ENCODE data around the gene MTERF4. TPM values are rescaled to one million over a fixed set of nuclear protein-coding genes. Genes with fewer than 3 reads are reported as not detected.
"Not testable (repeated sequence)": the region's sequence is repeated elsewhere in the genome, so short reads cannot be mapped to it uniquely, and the experiment has no call there.

The MTERF4 gene
- total and polyA plus RNA-seq, 8 donors, result 14.0 to 36.8 (median 16.8) TPM

DNA sequence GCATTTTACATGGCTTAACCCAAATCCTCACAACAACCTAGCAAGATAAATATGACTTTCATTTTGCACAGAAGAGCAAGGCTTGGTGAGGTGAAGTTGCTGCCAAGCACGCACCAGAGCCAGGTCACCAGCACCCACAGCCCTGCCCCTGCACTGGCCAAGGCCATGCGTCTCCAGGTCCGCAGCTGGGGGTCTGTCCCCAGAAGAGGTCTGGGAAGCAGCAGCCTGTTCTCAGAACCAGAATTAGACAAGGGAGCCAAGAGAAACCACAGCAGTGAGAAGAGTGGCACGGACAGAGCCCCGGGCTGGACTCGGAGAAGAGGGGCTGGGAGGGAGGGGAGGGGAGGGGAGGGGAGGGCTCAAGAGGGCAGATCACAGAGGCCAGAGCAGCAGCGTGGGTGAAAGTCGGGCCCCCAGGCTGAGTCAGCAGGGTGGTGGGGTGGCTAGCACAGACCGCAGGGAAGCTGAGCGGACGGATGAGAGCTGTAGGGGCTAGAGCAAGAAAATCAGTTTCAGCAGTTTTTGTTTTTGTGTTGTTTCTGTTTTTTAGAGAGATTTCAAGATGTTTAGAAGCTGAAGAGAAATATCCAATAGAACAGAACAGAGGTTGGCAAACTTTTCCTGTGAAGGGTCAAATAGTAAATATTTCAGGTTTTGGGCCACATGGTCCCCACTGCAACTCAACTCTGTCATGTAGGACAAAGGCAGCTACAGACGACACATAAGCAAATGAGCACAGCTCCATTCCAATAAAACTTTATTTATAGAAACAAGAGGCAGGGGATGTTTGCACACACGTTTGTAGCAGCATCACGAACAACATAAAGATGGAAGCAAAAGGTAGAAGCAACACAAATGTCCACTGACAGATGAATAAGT, 7.4 kb upstream of the MTERF4 start:
- H3K27me3 ChIP-seq, result no peaks in the 10 kb centered on the region
- intact Hi-C loops (cut with DNase I), result no loop called here
- FAIRE-seq (no peak), DNase-seq (peak in 1 of 6 donors; percentile 33), ATAC-seq (no peak)
- no peak overlapping the region for H3K27ac ChIP-seq
- H3K4me3 ChIP-seq, result no peak overlapping the region
- no peaks in the 10 kb centered on the region for H3K36me3 ChIP-seq
- no peaks in the 10 kb centered on the region for H3K4me1 ChIP-seq
- TF ChIP-seq, protein P1, sequence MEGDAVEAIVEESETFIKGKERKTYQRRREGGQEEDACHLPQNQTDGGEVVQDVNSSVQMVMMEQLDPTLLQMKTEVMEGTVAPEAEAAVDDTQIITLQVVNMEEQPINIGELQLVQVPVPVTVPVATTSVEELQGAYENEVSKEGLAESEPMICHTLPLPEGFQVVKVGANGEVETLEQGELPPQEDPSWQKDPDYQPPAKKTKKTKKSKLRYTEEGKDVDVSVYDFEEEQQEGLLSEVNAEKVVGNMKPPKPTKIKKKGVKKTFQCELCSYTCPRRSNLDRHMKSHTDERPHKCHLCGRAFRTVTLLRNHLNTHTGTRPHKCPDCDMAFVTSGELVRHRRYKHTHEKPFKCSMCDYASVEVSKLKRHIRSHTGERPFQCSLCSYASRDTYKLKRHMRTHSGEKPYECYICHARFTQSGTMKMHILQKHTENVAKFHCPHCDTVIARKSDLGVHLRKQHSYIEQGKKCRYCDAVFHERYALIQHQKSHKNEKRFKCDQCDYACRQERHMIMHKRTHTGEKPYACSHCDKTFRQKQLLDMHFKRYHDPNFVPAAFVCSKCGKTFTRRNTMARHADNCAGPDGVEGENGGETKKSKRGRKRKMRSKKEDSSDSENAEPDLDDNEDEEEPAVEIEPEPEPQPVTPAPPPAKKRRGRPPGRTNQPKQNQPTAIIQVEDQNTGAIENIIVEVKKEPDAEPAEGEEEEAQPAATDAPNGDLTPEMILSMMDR (IDR thresholded peaks at IDR 0.05), result no peak
- 90 to 93% methylated on average over 14 of the region's 14 CpGs for WGBS, 2 donors
- no peaks in the 10 kb centered on the region for H3K9me3 ChIP-seq

DNA sequence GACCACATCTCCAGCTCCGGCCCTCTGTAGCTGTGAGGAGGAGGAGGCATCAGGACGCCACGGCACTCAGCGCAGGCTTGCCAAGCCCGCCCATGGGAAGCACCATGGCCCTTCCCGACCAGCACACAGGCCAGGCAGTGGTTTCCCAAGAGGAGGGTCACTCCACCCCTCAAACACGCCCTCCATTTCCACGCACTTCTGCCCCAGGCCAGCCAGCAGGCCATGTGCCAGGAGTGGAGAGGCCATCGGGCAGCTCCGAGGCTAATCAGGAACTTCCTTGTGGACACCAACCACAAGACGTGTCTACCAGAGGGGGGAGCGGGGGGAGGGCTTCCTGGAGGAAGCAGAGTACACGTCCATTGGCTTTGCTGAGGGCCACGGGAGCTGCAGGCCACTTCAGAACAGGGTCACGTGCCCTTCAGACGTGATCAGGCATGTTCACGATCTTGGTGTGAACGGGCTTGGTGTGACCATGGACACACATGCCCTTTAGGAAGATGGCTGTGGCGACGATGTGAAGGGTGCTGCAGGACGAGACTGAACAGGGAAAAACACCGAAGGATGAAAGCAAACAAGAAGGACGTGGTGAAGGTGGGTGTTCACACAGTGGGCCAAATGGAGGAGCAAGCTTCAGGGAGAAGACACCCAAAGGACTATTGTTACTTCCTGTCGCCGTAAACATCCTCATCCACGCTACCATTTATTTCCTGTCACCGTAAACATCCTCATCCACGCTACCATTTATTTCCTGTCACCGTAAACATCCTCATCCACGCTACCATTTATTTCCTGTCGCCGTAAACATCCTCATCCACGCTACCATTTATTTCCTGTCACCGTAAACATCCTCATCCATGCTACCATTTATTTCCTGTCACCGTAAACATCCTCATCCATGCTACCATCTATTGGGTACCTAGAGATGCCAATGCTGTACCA, 6.5 kb upstream of the MTERF4 start:
- Histone ChIP-seq H3K36me3 (no peaks in the 10 kb centered on the region), H3K27ac (no peak overlapping the region), H3K27me3 (no peaks in the 10 kb centered on the region), H3K4me1 (peaks cover 0 to under 1% (median under 1%) of the 10 kb centered on the region in 3 donors), H3K4me3 (no peak overlapping the region), H3K9me3 (no peaks in the 10 kb centered on the region)
- no peak for ATAC-seq
- 87 to 88% methylated on average over 34 to 35 of the region's 35 CpGs for WGBS, 2 donors
- DNase-seq, result peak in 1 of 6 donors; percentile 41
- no peak for FAIRE-seq
- intact Hi-C loops (cut with DNase I), result no loop called here
- TF ChIP-seq, protein P1 (IDR thresholded peaks at IDR 0.05), result no peak

DNA sequence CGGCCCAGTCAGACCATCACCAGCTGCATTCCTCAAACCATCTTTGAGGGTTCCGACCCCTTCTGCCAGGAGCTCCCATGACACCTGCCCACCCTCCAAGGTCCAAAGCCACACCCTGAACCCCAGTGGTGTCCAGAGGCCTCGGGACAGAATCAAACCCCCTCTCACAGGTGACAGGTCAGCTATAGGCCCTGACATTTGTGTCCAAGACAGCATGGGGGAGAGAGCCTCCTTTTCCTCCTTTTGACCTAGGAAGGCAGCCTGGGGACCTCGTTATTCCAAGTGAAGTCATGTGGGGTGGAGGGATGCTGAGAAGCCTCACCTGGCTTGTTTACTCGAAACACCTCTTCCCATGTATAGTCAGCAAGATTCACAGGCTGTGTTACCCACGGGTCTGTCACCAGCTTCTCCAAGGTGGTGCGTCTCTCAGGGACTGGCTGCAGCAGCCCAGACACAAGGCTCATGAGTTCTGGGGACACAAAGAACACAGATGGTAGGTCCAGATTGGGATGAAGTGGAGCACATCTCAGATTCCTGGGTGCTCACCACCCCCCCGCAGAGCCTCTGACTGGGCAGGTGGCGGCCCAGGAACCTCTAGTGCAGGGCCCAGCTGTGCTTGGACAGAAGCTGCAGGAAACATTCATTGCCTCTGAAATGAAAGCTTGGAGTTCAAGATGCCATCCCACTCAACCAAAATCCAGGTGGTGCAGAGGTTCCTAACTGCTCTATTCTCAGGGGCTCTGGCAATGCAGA, 5.1 kb upstream of the MTERF4 start:
- DNase-seq (peak in 1 of 6 donors; percentile 26), FAIRE-seq (no peak), ATAC-seq (no peak)
- Histone ChIP-seq H3K27ac (no peak overlapping the region), H3K9me3 (no peaks in the 10 kb centered on the region), H3K4me1 (peaks cover 3 to 8% (median 6%) of the 10 kb centered on the region in 3 donors), H3K4me3 (no peak overlapping the region), H3K27me3 (no peaks in the 10 kb centered on the region), H3K36me3 (no peaks in the 10 kb centered on the region)
- intact Hi-C loops (cut with DNase I), result no loop called here
- 89 to 96% methylated on average over 9 of the region's 9 CpGs for WGBS, 2 donors
- TF ChIP-seq, protein P1 (IDR thresholded peaks at IDR 0.05), result no peak

DNA sequence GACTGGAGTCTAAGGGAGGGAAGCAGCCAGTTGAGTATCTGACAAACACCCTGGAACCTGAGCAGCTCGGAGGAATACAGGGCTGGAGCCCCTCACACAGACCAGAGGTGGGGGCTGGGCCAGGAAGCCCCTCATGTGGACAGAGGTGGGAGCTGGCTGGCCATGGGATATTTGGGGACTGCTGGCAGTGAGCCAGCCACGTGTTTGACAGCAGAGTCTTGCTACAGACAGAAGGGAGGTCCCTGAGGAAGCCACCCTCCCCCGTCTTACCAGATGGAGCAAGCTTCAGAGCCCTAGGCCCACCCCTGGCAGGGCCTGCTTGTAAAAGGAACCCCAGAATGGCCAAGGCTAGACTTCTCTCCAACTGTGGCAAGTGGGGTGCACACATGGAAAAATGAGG, 3.6 kb upstream of the MTERF4 start:
- peaks cover 6 to 14% (median 12%) of the 10 kb centered on the region in 3 donors for H3K4me1 ChIP-seq
- H3K4me3 ChIP-seq, result no peak overlapping the region
- intact Hi-C loops (cut with DNase I), result no loop called here
- H3K27me3 ChIP-seq, result no peaks in the 10 kb centered on the region
- WGBS, 2 donors, result 56 to 65% methylated on average over 3 of the region's 3 CpGs
- TF ChIP-seq, protein P1 (IDR thresholded peaks at IDR 0.05), result no peak
- no peak for FAIRE-seq
- H3K27ac ChIP-seq, result no peak overlapping the region
- H3K36me3 ChIP-seq, result no peaks in the 10 kb centered on the region
- no peak for ATAC-seq
- no peak for DNase-seq
- no peaks in the 10 kb centered on the region for H3K9me3 ChIP-seq

DNA sequence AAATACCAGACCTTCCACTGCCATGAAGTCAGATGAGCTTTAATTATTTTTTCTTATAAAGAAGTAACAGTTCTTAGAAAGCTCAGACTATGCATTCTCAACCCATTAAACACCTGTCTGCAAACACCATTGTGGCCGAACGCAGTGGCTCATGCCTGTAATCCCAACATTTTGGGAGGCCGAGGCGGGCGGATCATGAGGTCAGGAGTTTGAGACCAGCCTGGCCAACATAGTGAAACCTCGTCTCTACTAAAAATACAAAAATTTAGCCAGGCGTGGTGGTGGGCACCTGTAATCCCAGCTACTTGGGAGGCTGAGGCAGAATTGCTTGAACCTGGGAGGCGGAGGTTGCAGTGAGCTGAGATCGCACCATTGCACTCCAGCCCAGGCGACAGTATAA, 2.5 kb upstream of the MTERF4 start:
- WGBS, 2 donors, result 97 to 98% methylated on average over 10 of the region's 10 CpGs
- H3K4me1 ChIP-seq, result peaks cover 7 to 21% (median 15%) of the 10 kb centered on the region in 3 donors
- H3K27ac ChIP-seq; H3K4me3 ChIP-seq; intact Hi-C loops (cut with DNase I); H3K27me3 ChIP-seq; H3K9me3 ChIP-seq; FAIRE-seq; H3K36me3 ChIP-seq; ATAC-seq: not testable (repeated sequence)
- DNase-seq, result peak in 1 of 6 donors; percentile 28

Measured in pancreas (tissue), 10 donors.